ENCODE measurements around the gene SYDE2.

The SYDE2 gene

DNA sequence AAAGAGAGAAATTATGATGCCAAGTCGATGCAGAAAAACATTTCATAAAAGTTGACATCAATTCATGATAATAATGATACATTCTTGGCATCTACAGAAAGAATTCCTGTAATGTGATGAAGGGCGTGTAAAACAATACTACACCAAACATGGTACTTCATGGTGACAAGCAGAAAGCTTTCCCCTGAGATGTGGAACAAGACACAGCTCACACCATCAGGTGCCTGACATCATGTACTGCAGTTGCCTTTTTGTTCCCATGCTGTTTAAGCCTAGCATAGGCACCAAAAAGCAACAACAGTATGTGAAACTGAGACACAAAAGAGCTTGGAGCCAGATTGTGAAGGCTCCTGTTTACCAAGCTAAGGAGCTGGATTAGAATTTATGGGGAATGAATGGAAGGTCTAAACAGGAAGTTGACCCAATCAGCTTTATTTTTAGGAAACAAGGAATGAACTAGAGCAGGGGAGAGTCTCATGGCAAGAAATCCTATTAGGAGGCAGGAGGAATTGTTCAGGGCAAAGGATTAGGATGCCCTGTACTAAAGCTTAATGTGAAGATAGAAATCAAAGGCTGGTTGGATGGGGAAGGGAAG lies 67.2 kb downstream of the SYDE2 start:
- Histone ChIP-seq H3K27me3 (ENCODE audit: insufficient read depth, low read depth, severe bottlenecking) (no peaks in the 10 kb centered on the region), H3K4me3 (ENCODE audit: low read depth, low read length) (no peak overlapping the region), H3K27ac (no peak overlapping the region), H3K9me3 (ENCODE audit: severe bottlenecking) (no peaks in the 10 kb centered on the region), H3K36me3 (no peaks in the 10 kb centered on the region)
- no peak for DNase-seq
- TF ChIP-seq, protein P1, sequence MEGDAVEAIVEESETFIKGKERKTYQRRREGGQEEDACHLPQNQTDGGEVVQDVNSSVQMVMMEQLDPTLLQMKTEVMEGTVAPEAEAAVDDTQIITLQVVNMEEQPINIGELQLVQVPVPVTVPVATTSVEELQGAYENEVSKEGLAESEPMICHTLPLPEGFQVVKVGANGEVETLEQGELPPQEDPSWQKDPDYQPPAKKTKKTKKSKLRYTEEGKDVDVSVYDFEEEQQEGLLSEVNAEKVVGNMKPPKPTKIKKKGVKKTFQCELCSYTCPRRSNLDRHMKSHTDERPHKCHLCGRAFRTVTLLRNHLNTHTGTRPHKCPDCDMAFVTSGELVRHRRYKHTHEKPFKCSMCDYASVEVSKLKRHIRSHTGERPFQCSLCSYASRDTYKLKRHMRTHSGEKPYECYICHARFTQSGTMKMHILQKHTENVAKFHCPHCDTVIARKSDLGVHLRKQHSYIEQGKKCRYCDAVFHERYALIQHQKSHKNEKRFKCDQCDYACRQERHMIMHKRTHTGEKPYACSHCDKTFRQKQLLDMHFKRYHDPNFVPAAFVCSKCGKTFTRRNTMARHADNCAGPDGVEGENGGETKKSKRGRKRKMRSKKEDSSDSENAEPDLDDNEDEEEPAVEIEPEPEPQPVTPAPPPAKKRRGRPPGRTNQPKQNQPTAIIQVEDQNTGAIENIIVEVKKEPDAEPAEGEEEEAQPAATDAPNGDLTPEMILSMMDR (IDR thresholded peaks at IDR 0.05; ENCODE audit: low read depth, low read length), result no peak

DNA sequence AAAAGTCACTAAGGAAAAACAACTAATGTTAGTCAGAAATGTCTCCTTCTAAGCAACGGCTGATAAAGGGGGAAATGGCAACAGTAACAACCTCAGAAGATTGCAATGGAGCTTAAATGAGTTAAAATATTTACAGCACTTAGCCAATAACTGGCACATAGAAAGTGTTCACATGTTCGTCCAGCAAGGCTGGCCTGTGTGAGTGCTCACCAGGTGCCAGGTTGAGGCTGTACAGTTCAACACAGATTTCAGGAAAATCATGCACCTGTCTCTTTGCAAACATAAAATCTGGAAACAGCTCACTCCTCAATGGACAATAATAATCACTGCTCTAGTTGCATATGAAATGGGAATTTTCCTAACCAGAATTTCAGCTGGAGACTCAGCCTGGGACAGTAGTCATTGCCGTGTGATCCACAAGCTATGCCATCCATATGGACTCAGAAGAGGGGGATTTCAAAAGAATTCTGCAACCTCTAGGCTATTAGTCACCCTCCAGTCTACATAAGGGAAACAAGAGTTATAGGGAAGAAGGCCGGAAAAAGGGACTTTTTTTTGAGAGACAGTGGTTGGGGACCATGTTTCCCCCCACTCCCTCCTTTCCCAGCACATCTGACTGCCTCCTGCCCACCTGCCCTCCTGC lies 68.6 kb downstream of the SYDE2 start:
- no peaks in the 10 kb centered on the region for H3K27me3 ChIP-seq (ENCODE audit: insufficient read depth, low read depth, severe bottlenecking)
- no peaks in the 10 kb centered on the region for H3K9me3 ChIP-seq (ENCODE audit: severe bottlenecking)

DNA sequence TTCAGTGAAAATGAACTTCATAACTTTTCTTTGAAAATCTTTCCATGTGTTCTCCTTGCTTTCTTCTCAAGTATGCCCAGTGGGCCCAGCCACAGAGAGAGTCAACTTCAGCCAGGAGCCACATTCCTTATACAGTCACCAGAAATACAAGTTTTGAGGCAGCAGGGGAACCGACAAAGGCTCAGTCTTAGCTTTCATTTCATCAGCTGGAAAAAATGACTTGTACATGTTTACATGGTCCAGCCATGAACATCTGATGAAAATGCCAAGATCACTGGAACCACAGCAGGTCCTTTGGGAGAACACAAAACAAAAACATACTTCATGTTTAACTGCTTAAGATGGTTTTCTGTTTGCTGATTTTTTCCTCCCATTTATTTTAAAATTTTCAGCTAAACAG lies 72.5 kb downstream of the SYDE2 start:
- no peaks in the 10 kb centered on the region for H3K27me3 ChIP-seq (ENCODE audit: insufficient read depth, low read depth, severe bottlenecking)
- no peak overlapping the region for H3K4me3 ChIP-seq (ENCODE audit: low read depth, low read length)
- H3K27ac ChIP-seq, result no peak overlapping the region
- DNase-seq, result no peak
- H3K36me3 ChIP-seq, result no peaks in the 10 kb centered on the region
- TF ChIP-seq, protein P1 (IDR thresholded peaks at IDR 0.05; ENCODE audit: low read depth, low read length), result no peak
- no peaks in the 10 kb centered on the region for H3K9me3 ChIP-seq (ENCODE audit: severe bottlenecking)

More for the DNA sequence above, 68.6 kb downstream of the SYDE2 start:
- no peak for DNase-seq
- Histone ChIP-seq H3K27ac (no peak overlapping the region), H3K4me3 (ENCODE audit: low read depth, low read length) (no peak overlapping the region), H3K36me3 (no peaks in the 10 kb centered on the region)
- TF ChIP-seq, protein P1 (IDR thresholded peaks at IDR 0.05; ENCODE audit: low read depth, low read length), result no peak

DNA sequence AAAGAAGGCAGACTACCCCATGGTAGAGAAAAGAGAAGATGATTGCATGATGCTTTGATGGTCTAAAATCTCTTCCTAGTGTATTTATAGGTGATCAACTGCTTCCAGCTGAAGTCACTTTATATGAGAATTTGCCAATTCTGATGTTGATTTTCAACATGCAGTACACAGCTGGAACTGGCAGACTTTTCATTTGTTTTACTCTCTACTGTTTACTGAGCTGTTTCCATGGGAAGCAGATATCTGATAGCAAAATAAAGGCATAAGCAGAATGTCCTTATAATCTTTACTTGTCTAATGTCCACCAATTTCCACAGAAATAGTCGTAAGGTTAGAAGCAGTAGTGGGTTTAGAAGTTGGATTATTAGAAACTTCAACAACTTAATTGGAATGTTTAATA lies 74.9 kb downstream of the SYDE2 start:
- no peaks in the 10 kb centered on the region for H3K36me3 ChIP-seq
- TF ChIP-seq, protein P1 (IDR thresholded peaks at IDR 0.05; ENCODE audit: low read depth, low read length), result no peak
- H3K9me3 ChIP-seq (ENCODE audit: severe bottlenecking), result no peaks in the 10 kb centered on the region
- no peak overlapping the region for H3K4me3 ChIP-seq (ENCODE audit: low read depth, low read length)
- no peak overlapping the region for H3K27ac ChIP-seq
- H3K27me3 ChIP-seq (ENCODE audit: insufficient read depth, low read depth, severe bottlenecking), result no peaks in the 10 kb centered on the region
- DNase-seq, result no peak

DNA sequence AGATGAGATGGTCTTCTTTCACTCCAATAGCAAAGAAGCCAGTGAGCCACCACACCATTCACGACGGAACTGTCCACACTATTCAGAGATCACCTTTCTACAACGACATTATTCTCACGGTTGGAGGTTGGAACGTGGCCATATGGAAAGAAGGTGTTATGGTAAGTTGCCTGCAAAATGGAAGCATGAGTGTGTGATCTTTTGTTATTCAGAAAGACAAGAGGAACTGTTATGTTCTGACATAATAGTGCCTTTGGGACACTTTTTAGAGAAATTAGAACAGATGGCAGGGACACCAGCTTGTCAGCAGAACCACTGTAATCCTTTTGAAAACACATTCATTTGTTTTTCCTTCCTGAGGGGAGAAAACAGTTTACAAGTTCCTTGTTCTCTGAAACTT lies 76.7 kb downstream of the SYDE2 start:
- Histone ChIP-seq H3K27me3 (ENCODE audit: insufficient read depth, low read depth, severe bottlenecking) (no peaks in the 10 kb centered on the region), H3K36me3 (no peaks in the 10 kb centered on the region), H3K4me3 (ENCODE audit: low read depth, low read length) (no peak overlapping the region), H3K27ac (no peak overlapping the region), H3K9me3 (ENCODE audit: severe bottlenecking) (no peaks in the 10 kb centered on the region)
- no peak for DNase-seq
- TF ChIP-seq, protein P1 (IDR thresholded peaks at IDR 0.05; ENCODE audit: low read depth, low read length), result no peak

GRCh38 chr1:85122169-85122568 lies 78.6 kb downstream of the SYDE2 start:
- Histone ChIP-seq H3K27me3 (ENCODE audit: insufficient read depth, low read depth, severe bottlenecking) (no peaks in the 10 kb centered on the region), H3K9me3 (ENCODE audit: severe bottlenecking) (no peaks in the 10 kb centered on the region), H3K27ac (no peak overlapping the region), H3K4me3 (ENCODE audit: low read depth, low read length) (no peak overlapping the region), H3K36me3 (no peaks in the 10 kb centered on the region)
- no peak for DNase-seq
- TF ChIP-seq, protein P1 (IDR thresholded peaks at IDR 0.05; ENCODE audit: low read depth, low read length), result no peak
